A549 (cell line): Measurements from ENCODE around the gene RHBG. TPM values are rescaled to one million over a fixed set of nuclear protein-coding genes. Genes with fewer than 3 reads are reported as not detected.

ENCODE experiments used
- ATAC-seq, 2 experiments: fragments of 200-7000 bp in 1 of 2; fragments of >200 bp in 1 of 2; cut with Nextera tagmentation in 1 of 2; cut with Tn5 transposase in 1 of 2; 3 replicates each; pipeline versions ENCODE4 v1.8.0 to v1.9.1; 2018 to 2020; ENCODE audit warnings: mild to moderate bottlenecking in 1 of 2, moderate library complexity in 1 of 2
- CTCF ChIA-PET: fragments of 300-600 bp; sonication (Branson Sonifier 250); formaldehyde crosslinking; extraction: SDS; loops from one replicate; lab custom pipeline; 2021; ENCODE audit warnings: antibody characterized with exemption, inconsistent platforms; lab: Yijun Ruan, JAX
- POLR2A ChIA-PET: fragments of 350-600 bp; formaldehyde crosslinking; extraction: SDS; loops from one replicate; lab custom pipeline; 2021; ENCODE audit warnings: antibody characterized with exemption, inconsistent platforms; lab: Yijun Ruan, JAX
- DNase-seq, 2 experiments: peaks; one replicate each; pipeline versions ENCODE4 v3.0.0 to v3.0.0-alpha.2; 2011 to 2016; ENCODE audit warnings: low read depth in 1 of 2, low spot score in 1 of 2
- FAIRE-seq: peaks from 2 replicates; lab custom pipeline; 2011; peaks lifted over from hg19 to GRCh38; lab: Jason Lieb, UNC
- H3K27ac ChIP-seq, 2 experiments: fragments of >200 bp; sonication (Bioruptor Twin); formaldehyde crosslinking; 3 replicates each; pipeline ENCODE4 v1.5.1; 2016 to 2017
- H3K4me1 ChIP-seq: fragments of >200 bp; sonication (Bioruptor Twin); formaldehyde crosslinking; 3 replicates; pipeline ENCODE4 v1.6.1; 2016
- H3K4me2 ChIP-seq: fragments of >200 bp; sonication (Bioruptor Twin); formaldehyde crosslinking; 3 replicates; pipeline ENCODE4 v1.6.1; 2016
- H3K4me3 ChIP-seq: fragments of >200 bp; sonication (Bioruptor Twin); formaldehyde crosslinking; 3 replicates; pipeline ENCODE4 v1.5.1; 2016
- H3K9me3 ChIP-seq: fragments of >200 bp; sonication (Bioruptor Twin); formaldehyde crosslinking; 3 replicates; pipeline ENCODE4 v1.6.1; 2016
- BHLHE40 ChIP-seq: IDR thresholded peaks from 2 replicates; pipeline ENCODE4 v1.6.1; 2012; ENCODE audit warnings: low read depth, low read length, inconsistent platforms
- CBX2 ChIP-seq: fragments of 200-600 bp; sonication (generic); IDR thresholded peaks from 2 replicates; pipeline ENCODE4 v1.6.1; 2016; ENCODE audit warnings: low read depth, mild to moderate bottlenecking, borderline replicate concordance
- CBX8 ChIP-seq: fragments of 200-600 bp; sonication (generic); IDR thresholded peaks from 2 replicates; pipeline ENCODE4 v1.6.1; 2016
- CHD2 ChIP-seq: fragments of 150-350 bp; IDR thresholded peaks from 2 replicates; pipeline ENCODE4 v1.6.1; 2014; ENCODE audit warnings: low read length; ENCODE audit not compliant: partially characterized antibody
- CHD4 ChIP-seq: fragments of 200-600 bp; sonication (generic); IDR thresholded peaks from 2 replicates; pipeline ENCODE4 v1.6.1; 2016; ENCODE audit warnings: antibody characterized with exemption, mild to moderate bottlenecking, borderline replicate concordance
- CTCF ChIP-seq: fragments of >200 bp; sonication (Bioruptor Twin); formaldehyde crosslinking; IDR thresholded peaks from 3 replicates; pipeline ENCODE4 v1.5.1; 2016
- EHF ChIP-seq: fragments of 250-450 bp; sonication (Bioruptor Pico); IDR thresholded peaks from 2 replicates; pipeline ENCODE4 v1.5.0; 2020; ENCODE audit warnings: mild to moderate bottlenecking
- EHMT2 ChIP-seq: fragments of 200-600 bp; sonication (generic); IDR thresholded peaks from 2 replicates; pipeline ENCODE4 v1.6.1; 2016; ENCODE audit warnings: antibody characterized with exemption, low read depth, mild to moderate bottlenecking, moderate library complexity
- ELK1 ChIP-seq: fragments of 150-350 bp; IDR thresholded peaks from 2 replicates; pipeline ENCODE4 v1.6.1; 2014; ENCODE audit warnings: low read depth, mild to moderate bottlenecking, low read length
- FOSL2 ChIP-seq, 2 experiments: fragments of 450-650 bp in 1 of 2; fragments of >200 bp in 1 of 2; sonication (Bioruptor Twin) in 1 of 2; formaldehyde crosslinking; IDR thresholded peaks; 2 replicates each; pipeline versions ENCODE4 v1.5.0 to v1.6.1; 2016 to 2020; ENCODE audit warnings: mild to moderate bottlenecking in 1 of 2, moderate library complexity in 1 of 2
- HDAC2 ChIP-seq: fragments of 200-600 bp; sonication (generic); IDR thresholded peaks from 2 replicates; pipeline ENCODE4 v1.6.1; 2016
- HOXA7 ChIP-seq: fragments of 250-450 bp; sonication (Bioruptor Pico); IDR thresholded peaks from 2 replicates; pipeline ENCODE4 v1.5.0; 2020; ENCODE audit warnings: mild to moderate bottlenecking, moderate library complexity
- HOXB5 ChIP-seq: fragments of 250-450 bp; sonication (Bioruptor Pico); IDR thresholded peaks from 2 replicates; pipeline ENCODE4 v1.5.0; 2020; ENCODE audit warnings: mild to moderate bottlenecking, moderate library complexity
- NFE2L2 ChIP-seq: fragments of 150-350 bp; conservative IDR thresholded peaks from 2 replicates; pipeline ENCODE4 v1.6.1; 2014; ENCODE audit warnings: low read length
- POLR2A ChIP-seq: IDR thresholded peaks from 2 replicates; pipeline ENCODE4 v1.6.1; 2012; ENCODE audit warnings: mild to moderate bottlenecking, low read length
- POLR2AphosphoS2 ChIP-seq: conservative IDR thresholded peaks from 2 replicates; pipeline ENCODE4 v1.6.1; 2012; ENCODE audit warnings: low read length, improper control_type of control experiment, inconsistent platforms
- RCOR1 ChIP-seq: fragments of 150-350 bp; IDR thresholded peaks from 2 replicates; pipeline ENCODE4 v1.6.1; 2014; ENCODE audit warnings: antibody characterized with exemption, low read length, low read depth
- REST ChIP-seq: fragments of 200-600 bp; sonication (generic); IDR thresholded peaks from 2 replicates; pipeline ENCODE4 v1.6.1; 2016; ENCODE audit warnings: antibody characterized with exemption, mild to moderate bottlenecking, moderate library complexity
- SREBF2 ChIP-seq: fragments of 450-650 bp; IDR thresholded peaks from 2 replicates; pipeline ENCODE4 v1.6.1; 2014; ENCODE audit warnings: mild to moderate bottlenecking, moderate library complexity
- TP53 ChIP-seq: fragments of 250-450 bp; sonication (Bioruptor Pico); IDR thresholded peaks from 2 replicates; pipeline ENCODE4 v1.5.0; 2021; ENCODE audit warnings: mild to moderate bottlenecking, moderate library complexity
- WGBS: methylation state at CpG from one replicate; pipeline ENCODE4 v1.1.6; 2017; ENCODE audit errors: missing lambda C conversion rate; 5-methylcytosine and 5-hydroxymethylcytosine counted together
- polyA plus RNA-seq, 4 experiments: library from polyadenylated mRNA; depleted of rRNA in 3 of 4; stranded (reverse); fragments of >200 nt; fragmentation: RNase III in 1 of 4; extraction: RNeasy Plus Mini Kit Qiagen cat#74134 plus additional on column Dnase treatment in 1 of 4; gene quantifications; 2 replicates in 3 of 4; 3 replicates in 1 of 4; pipeline ENCODE4 v1.2.3, GENCODE V29; 2011 to 2017

RHBG gene
- polyA plus RNA-seq, 2 of the 4 experiments (the other 2 are of a cell fraction) = 0.06 TPM; not detected in 1

- Histone ChIP-seq H3K9me3 (no peaks in the 10 kb centered on the region), H3K4me2 (no peak overlapping the region), H3K4me3 (no peak overlapping the region), H3K4me1 (peaks cover 8% of the 10 kb centered on the region), H3K27ac (no peak overlapping the region)
- POLR2A ChIA-PET = no interaction called here
- ATAC-seq (no peak), FAIRE-seq (no peak), DNase-seq (no peak)
- 95% methylated on average over 3 of the region's 3 CpGs for WGBS
- TF ChIP-seq CHD2 (no peak), HOXB5 (CRISPR knock-in tag) (no peak), CHD4 (no peak), REST (no peak), BHLHE40 (no peak), FOSL2 (IDR thresholded peaks at IDR 0.05) (no peak), FOSL2 (CRISPR knock-in tag; IDR thresholded peaks at IDR 0.05) (no peak)
- CTCF ChIA-PET = interaction anchor here (0.7 to 31.5 kb wide), 17 partner anchors 19 to 272 kb away, joined by 3 to 543 read pairs (median 9); partner anchors contain the start of genes GPATCH4 and RHBG
Observed at GRCh38 chr1:156384007-156384406, 15.0 kb downstream of the RHBG start.

GRCh38 chr1:156384658-156385057 is 15.6 kb downstream of the RHBG start:
- FAIRE-seq (no peak), DNase-seq (no peak)
- ChIA-PET POLR2A (no interaction called here), CTCF (interaction anchor here (0.7 to 31.5 kb wide), 17 partner anchors 20 to 224 kb away, joined by 3 to 543 read pairs (median 9); partner anchors contain the start of genes GPATCH4 and RHBG)
- Histone ChIP-seq H3K4me1 (peaks cover 2% of the 10 kb centered on the region), H3K4me2 (no peak overlapping the region), H3K27ac (no peak overlapping the region)
- TF ChIP-seq CBX2 (no peak), BHLHE40 (no peak), EHMT2 (no peak), HDAC2 (no peak), HOXA7 (CRISPR knock-in tag) (no peak), EHF (CRISPR knock-in tag) (no peak), POLR2AphosphoS2 (no peak), CBX8 (no peak), CHD2 (no peak), TP53 (CRISPR knock-in tag) (no peak), CTCF (no peak), RCOR1 (no peak), REST (no peak), SREBF2 (no peak), ELK1 (no peak), POLR2A (no peak), NFE2L2 (no peak), CHD4 (no peak)
- TF ChIP-seq, all 56 proteins: peak for 0
- Histone ChIP-seq H3K4me3 (no peak overlapping the region), H3K9me3 (no peaks in the 10 kb centered on the region)
- no peak for ATAC-seq
- 90% methylated on average over 5 of the region's 5 CpGs for WGBS
